GM19025 (cell line): ENCODE results near the gene ANKRD1.

ENCODE experiments used
- ATAC-seq: cut with Tn5 transposase; IDR thresholded peaks from one replicate; pipeline ENCODE4 v1.9.1; 2021; ENCODE audit warnings: mild to moderate bottlenecking, low read depth, moderate library complexity; ENCODE audit not compliant: unreplicated experiment

ANKRD1 gene

GRCh38 chr10:90936276-90936659 is 15.4 kb upstream of the ANKRD1 start:
- ATAC-seq: no peak

- ATAC-seq: no peak
Measured at GRCh38 chr10:90935581-90936275, 14.8 kb upstream of the ANKRD1 start.

- ATAC-seq: no peak
Measured at GRCh38 chr10:90930971-90931871, 10.3 kb upstream of the ANKRD1 start.

- no peak for ATAC-seq
Measured at GRCh38 chr10:90930070-90930837, 9.4 kb upstream of the ANKRD1 start.

- no peak for ATAC-seq
Measured at GRCh38 chr10:90929179-90929578, 8.3 kb upstream of the ANKRD1 start.

GRCh38 chr10:90927293-90927692 is 6.4 kb upstream of the ANKRD1 start:
- no peak for ATAC-seq

- no peak for ATAC-seq
Measured at GRCh38 chr10:90925079-90926029, 4.5 kb upstream of the ANKRD1 start.

GRCh38 chr10:90924552-90924951 is 3.7 kb upstream of the ANKRD1 start:
- ATAC-seq: no peak

- ATAC-seq: no peak
Measured at GRCh38 chr10:90923111-90923731, 2.3 kb upstream of the ANKRD1 start.

- ATAC-seq: no peak
Measured at GRCh38 chr10:90921906-90922305, 1.0 kb upstream of the ANKRD1 start.

- ATAC-seq: no peak
Measured at GRCh38 chr10:90919683-90920574, 958 bp downstream of the ANKRD1 start.

GRCh38 chr10:90917968-90918318 is 2.9 kb downstream of the ANKRD1 start:
- ATAC-seq: no peak

GRCh38 chr10:90917238-90917967 is 3.5 kb downstream of the ANKRD1 start:
- no peak for ATAC-seq

- no peak for ATAC-seq
Measured at GRCh38 chr10:90916392-90917237, 4.3 kb downstream of the ANKRD1 start.

GRCh38 chr10:90915766-90916075 is 5.2 kb downstream of the ANKRD1 start:
- no peak for ATAC-seq

GRCh38 chr10:90914992-90915765 is 5.7 kb downstream of the ANKRD1 start:
- ATAC-seq: no peak
